Measurements from ENCODE around the gene S100A7. TPM values are rescaled to one million over a fixed set of nuclear protein-coding genes. Genes with fewer than 3 reads are reported as not detected.

S100A7 gene
- total and polyA plus RNA-seq, 3 donors from 2014 or later, result not detected

DNA sequence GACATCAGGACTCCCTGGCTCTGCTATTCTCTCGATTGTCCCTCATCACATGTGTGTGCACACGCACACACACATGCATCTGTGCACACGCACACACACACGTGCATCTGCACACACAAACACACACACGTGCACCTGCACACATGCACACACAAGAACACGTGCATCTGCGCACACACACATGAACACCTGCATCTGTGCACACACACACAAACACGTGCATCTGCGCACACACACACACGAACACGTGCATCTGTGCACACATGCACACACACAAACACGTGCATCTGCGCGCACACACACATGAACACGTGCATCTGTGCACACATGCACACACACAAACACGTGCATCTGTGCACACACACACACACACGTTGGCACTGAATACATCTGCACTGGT, 29.4 kb downstream of the S100A7 start:
- TF ChIP-seq, protein P1, sequence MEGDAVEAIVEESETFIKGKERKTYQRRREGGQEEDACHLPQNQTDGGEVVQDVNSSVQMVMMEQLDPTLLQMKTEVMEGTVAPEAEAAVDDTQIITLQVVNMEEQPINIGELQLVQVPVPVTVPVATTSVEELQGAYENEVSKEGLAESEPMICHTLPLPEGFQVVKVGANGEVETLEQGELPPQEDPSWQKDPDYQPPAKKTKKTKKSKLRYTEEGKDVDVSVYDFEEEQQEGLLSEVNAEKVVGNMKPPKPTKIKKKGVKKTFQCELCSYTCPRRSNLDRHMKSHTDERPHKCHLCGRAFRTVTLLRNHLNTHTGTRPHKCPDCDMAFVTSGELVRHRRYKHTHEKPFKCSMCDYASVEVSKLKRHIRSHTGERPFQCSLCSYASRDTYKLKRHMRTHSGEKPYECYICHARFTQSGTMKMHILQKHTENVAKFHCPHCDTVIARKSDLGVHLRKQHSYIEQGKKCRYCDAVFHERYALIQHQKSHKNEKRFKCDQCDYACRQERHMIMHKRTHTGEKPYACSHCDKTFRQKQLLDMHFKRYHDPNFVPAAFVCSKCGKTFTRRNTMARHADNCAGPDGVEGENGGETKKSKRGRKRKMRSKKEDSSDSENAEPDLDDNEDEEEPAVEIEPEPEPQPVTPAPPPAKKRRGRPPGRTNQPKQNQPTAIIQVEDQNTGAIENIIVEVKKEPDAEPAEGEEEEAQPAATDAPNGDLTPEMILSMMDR (IDR thresholded peaks at IDR 0.05), result no peak
- TF ChIP-seq POLR2A (IDR thresholded peaks at IDR 0.05), result no peak
- intact Hi-C loops (cut with DNase I; ENCODE audit: low total_unique reads), result no loop called here
- Histone ChIP-seq H3K27ac (no peak overlapping the region), H3K27me3 (no peaks in the 10 kb centered on the region), H3K36me3 (ENCODE audit: low read depth, missing control alignments) (no peaks in the 10 kb centered on the region), H3K4me1 (no peaks in the 10 kb centered on the region), H3K4me3 (no peak overlapping the region), H3K9me3 (no peaks in the 10 kb centered on the region)
- DNase-seq, result no peak
- WGBS, 2 donors, result 68 to 76% methylated on average over 17 of the region's 17 CpGs

DNA sequence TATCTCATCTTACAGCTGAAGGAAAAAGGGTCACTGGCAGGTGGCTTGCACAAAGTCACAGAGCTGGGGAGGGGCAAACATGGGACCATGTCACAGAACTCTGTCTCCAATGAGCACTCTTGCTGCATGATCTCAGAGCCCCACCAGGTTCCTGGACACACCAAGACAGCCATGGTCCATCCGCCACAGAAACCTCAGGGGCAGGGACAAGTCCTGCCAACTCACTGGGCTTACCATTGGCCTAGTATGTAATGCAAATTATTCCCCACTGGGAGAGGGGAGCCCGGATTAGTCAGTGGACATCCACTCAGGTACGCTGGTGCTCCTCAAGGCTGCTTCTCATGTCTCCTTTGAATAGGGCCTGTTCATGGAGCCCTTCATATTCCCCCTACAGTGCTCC, 29.9 kb downstream of the S100A7 start:
- H3K4me3 ChIP-seq, result no peak overlapping the region
- TF ChIP-seq, protein P1 (IDR thresholded peaks at IDR 0.05), result no peak
- TF ChIP-seq POLR2A (IDR thresholded peaks at IDR 0.05), result no peak
- no peak overlapping the region for H3K27ac ChIP-seq
- no peak for DNase-seq
- 65 to 100% methylated on average over 1 to 3 of the region's 3 CpGs for WGBS, 2 donors
- H3K9me3 ChIP-seq, result no peaks in the 10 kb centered on the region
- no peaks in the 10 kb centered on the region for H3K27me3 ChIP-seq
- intact Hi-C loops (cut with DNase I; ENCODE audit: low total_unique reads), result no loop called here
- no peaks in the 10 kb centered on the region for H3K4me1 ChIP-seq
- H3K36me3 ChIP-seq (ENCODE audit: low read depth, missing control alignments), result no peaks in the 10 kb centered on the region

DNA sequence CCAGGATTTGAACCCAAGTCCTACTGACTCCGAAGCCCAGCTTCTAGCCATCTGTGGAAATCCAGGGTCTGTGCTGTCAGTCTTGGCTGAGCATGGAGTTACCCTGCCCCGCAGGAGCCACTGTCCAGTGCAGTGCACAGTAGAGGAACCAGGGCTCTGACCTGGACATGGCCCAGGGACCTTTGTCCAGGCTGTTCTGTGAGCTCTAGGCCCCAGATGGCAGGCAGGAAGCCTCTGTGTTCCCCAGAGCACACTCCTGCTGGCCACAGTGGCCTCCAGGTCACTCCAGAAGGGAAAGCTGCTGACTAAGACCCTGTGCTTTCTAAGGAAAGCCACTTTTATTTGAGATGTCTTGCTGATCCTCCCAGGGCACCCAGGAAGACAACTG, 30.3 kb downstream of the S100A7 start:
- no peak for DNase-seq
- H3K9me3 ChIP-seq, result no peaks in the 10 kb centered on the region
- no peaks in the 10 kb centered on the region for H3K36me3 ChIP-seq (ENCODE audit: low read depth, missing control alignments)
- no peaks in the 10 kb centered on the region for H3K4me1 ChIP-seq
- H3K27ac ChIP-seq, result no peak overlapping the region
- no peak for TF ChIP-seq POLR2A (IDR thresholded peaks at IDR 0.05)
- TF ChIP-seq, protein P1 (IDR thresholded peaks at IDR 0.05), result no peak
- WGBS, 2 donors, result 95 to 100% methylated on average over 1 to 2 of the region's 2 CpGs
- no peak overlapping the region for H3K4me3 ChIP-seq
- no peaks in the 10 kb centered on the region for H3K27me3 ChIP-seq
- intact Hi-C loops (cut with DNase I; ENCODE audit: low total_unique reads), result no loop called here

DNA sequence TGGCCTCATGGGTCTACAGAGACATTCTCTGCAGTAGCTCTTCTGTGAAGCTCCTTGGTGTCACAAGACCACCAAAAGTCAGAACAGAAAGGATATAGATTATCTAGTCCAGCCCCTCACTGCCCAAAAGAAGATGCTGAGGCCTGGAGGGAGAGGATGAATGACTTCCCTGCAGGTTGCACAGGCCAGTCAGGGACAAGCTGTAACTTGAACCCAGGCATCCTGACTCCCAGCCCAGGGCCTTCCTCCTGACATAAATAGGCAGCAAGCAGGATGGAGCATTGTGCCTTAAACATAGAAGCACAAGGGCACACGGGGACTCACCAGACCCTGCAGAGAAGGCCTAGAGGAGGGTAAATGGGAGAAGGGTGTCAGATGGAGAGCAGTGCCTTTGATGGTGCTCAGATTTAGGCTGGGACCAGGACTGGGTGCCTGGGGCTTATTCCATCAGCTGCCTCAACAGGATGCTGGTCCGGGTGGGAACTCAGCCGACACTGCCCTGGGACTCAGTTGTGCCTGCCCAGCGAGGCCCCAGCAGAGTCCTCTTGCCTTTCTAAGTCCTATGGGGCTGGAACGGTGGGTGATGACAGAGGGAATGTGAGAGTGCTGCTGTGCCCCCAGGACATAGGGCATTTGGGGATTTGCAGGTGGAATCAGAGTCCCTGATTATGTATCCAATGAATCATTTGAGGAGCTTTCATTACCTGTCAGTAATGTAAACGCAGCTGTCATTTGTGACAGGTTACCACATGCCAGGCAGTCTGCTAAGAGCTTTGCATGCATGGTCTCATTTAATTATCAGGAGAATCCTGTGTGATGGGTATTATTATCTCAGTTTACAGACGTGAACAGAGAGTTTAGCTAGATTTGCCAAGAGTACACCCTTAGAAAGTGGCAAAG, 30.9 kb downstream of the S100A7 start:
- no peaks in the 10 kb centered on the region for H3K9me3 ChIP-seq
- H3K36me3 ChIP-seq (ENCODE audit: low read depth, missing control alignments), result no peaks in the 10 kb centered on the region
- no peak overlapping the region for H3K4me3 ChIP-seq
- TF ChIP-seq, protein P1 (IDR thresholded peaks at IDR 0.05), result no peak
- no peak for TF ChIP-seq POLR2A (IDR thresholded peaks at IDR 0.05)
- no peaks in the 10 kb centered on the region for H3K4me1 ChIP-seq
- WGBS, 2 donors, result 78 to 80% methylated on average over 6 to 7 of the region's 7 CpGs
- H3K27me3 ChIP-seq, result no peaks in the 10 kb centered on the region
- no peak for DNase-seq
- intact Hi-C loops (cut with DNase I; ENCODE audit: low total_unique reads), result no loop called here
- H3K27ac ChIP-seq, result no peak overlapping the region

DNA sequence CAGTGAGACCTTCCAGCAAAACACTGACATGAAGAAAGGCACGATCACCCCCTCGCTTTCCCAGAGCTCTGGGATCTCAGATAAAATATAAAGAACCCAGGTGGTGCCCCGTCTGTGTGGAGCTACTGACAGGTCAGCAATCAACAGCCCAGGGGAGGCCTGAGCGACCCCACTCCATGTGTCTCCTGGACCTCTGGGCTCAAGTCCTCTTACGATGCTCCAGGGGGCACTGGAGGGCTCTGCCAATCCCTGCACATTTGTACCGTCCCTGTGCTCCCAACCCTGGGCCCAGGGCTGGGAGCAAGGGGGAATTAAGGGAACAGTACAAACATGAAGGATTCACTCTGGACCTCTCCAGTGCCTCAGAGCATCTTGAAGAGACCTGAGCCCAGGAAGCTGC, 31.7 kb downstream of the S100A7 start:
- 58 to 87% methylated on average over 3 to 6 of the region's 6 CpGs for WGBS, 2 donors
- no peaks in the 10 kb centered on the region for H3K27me3 ChIP-seq
- intact Hi-C loops (cut with DNase I; ENCODE audit: low total_unique reads), result no loop called here
- H3K4me3 ChIP-seq, result no peak overlapping the region
- no peaks in the 10 kb centered on the region for H3K36me3 ChIP-seq (ENCODE audit: low read depth, missing control alignments)
- TF ChIP-seq POLR2A (IDR thresholded peaks at IDR 0.05), result no peak
- TF ChIP-seq, protein P1 (IDR thresholded peaks at IDR 0.05), result no peak
- no peaks in the 10 kb centered on the region for H3K9me3 ChIP-seq
- DNase-seq, result no peak
- H3K4me1 ChIP-seq, result no peaks in the 10 kb centered on the region
- no peak overlapping the region for H3K27ac ChIP-seq

All from testis (tissue), 3 donors.